GM18909 (cell line): ENCODE results near the gene HSPB1.
"Not testable (repeated sequence)": the region's sequence is repeated elsewhere in the genome, so short reads cannot be mapped to it uniquely, and the experiment has no call there.

Experiments
- ATAC-seq: cut with Tn5 transposase; IDR thresholded peaks from one replicate; pipeline ENCODE4 v1.9.1; 2021; ENCODE audit warnings: mild to moderate bottlenecking; ENCODE audit not compliant: unreplicated experiment, poor library complexity

Gene HSPB1

GRCh38 chr7:76329479-76329878 is 27.0 kb downstream of the HSPB1 start:
- ATAC-seq: no peak

GRCh38 chr7:76330261-76330660 is 27.8 kb downstream of the HSPB1 start:
- ATAC-seq: no peak

- no peak for ATAC-seq
These were observed 28.2 kb downstream of the HSPB1 start for GRCh38 chr7:76330673-76331072.

GRCh38 chr7:76332078-76332477 is 29.6 kb downstream of the HSPB1 start:
- ATAC-seq: no peak

- no peak for ATAC-seq
These were observed 31.1 kb downstream of the HSPB1 start for GRCh38 chr7:76333511-76334101.

GRCh38 chr7:76334320-76334967 is 32.0 kb downstream of the HSPB1 start:
- no peak for ATAC-seq

- ATAC-seq: not testable (repeated sequence)
These were observed 32.9 kb downstream of the HSPB1 start for GRCh38 chr7:76335417-76335816.

GRCh38 chr7:76336094-76336493 is 33.6 kb downstream of the HSPB1 start:
- ATAC-seq: no peak

- ATAC-seq: no peak
These were observed 34.7 kb downstream of the HSPB1 start for GRCh38 chr7:76337147-76337546.

- no peak for ATAC-seq
These were observed 36.0 kb downstream of the HSPB1 start for GRCh38 chr7:76338298-76339084.

GRCh38 chr7:76340617-76341131 is 38.2 kb downstream of the HSPB1 start:
- no peak for ATAC-seq

- ATAC-seq: no peak
These were observed 39.7 kb downstream of the HSPB1 start for GRCh38 chr7:76342222-76342621.

GRCh38 chr7:76343294-76343930 is 40.9 kb downstream of the HSPB1 start:
- no peak for ATAC-seq

GRCh38 chr7:76343931-76344321 is 41.5 kb downstream of the HSPB1 start:
- no peak for ATAC-seq

- ATAC-seq: no peak
These were observed 43.6 kb downstream of the HSPB1 start for GRCh38 chr7:76346097-76346496.

- ATAC-seq: no peak
These were observed 44.3 kb downstream of the HSPB1 start for GRCh38 chr7:76346778-76347177.

GRCh38 chr7:76347710-76348109 is 45.2 kb downstream of the HSPB1 start:
- ATAC-seq: no peak

GRCh38 chr7:76349313-76349885 is 46.9 kb downstream of the HSPB1 start:
- ATAC-seq: no peak

GRCh38 chr7:76351372-76351771 is 48.9 kb downstream of the HSPB1 start:
- no peak for ATAC-seq

- ATAC-seq: no peak
These were observed 49.7 kb downstream of the HSPB1 start for GRCh38 chr7:76352193-76352592.
